ENCODE data around the gene FBXO36. TPM values are rescaled to one million over a fixed set of nuclear protein-coding genes. Genes with fewer than 3 reads are reported as not detected.
"Not testable (repeated sequence)": the region's sequence is repeated elsewhere in the genome, so short reads cannot be mapped to it uniquely, and the experiment has no call there.

FBXO36 gene
- total RNA-seq, 1 experiment from 2014 or later, result 3.1 TPM

DNA sequence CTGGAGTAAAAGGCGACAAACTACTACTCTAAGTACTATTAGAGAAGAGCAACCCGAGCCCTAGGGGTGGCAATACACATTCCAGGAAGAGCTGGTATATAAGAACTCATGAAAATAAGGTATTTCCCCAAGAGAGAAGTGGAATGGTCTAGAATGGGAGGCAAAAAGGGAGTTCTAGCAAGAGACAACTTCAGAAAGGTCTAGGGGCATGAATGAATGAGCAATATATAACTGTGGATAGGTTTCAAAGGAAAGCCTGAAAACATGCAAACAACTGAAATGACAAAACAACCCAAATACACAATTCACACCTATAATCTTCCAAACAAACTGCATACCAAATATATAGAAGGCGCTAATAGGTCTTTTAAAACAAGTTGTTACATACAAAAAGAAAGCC is 22.7 kb upstream of the FBXO36 start:
- Histone ChIP-seq H3K27ac (ENCODE audit: low read depth, low read length, poor library complexity, severe bottlenecking) (no peak overlapping the region), H3K4me3 (ENCODE audit: low read depth, low read length, poor library complexity, severe bottlenecking) (no peak overlapping the region), H3K9me3 (ENCODE audit: low read depth, low read length, poor library complexity, severe bottlenecking) (no peaks in the 10 kb centered on the region), H3K27me3 (replicated peaks; ENCODE audit: insufficient read depth, low read depth, low read length, poor library complexity) (no peaks in the 10 kb centered on the region), H3K4me1 (ENCODE audit: insufficient read depth, low read length, poor library complexity, severe bottlenecking) (peaks cover 17% of the 10 kb centered on the region), H3K36me3 (ENCODE audit: insufficient read depth, low read length, poor library complexity, severe bottlenecking) (peaks cover 6% of the 10 kb centered on the region)
- TF ChIP-seq, protein P1, sequence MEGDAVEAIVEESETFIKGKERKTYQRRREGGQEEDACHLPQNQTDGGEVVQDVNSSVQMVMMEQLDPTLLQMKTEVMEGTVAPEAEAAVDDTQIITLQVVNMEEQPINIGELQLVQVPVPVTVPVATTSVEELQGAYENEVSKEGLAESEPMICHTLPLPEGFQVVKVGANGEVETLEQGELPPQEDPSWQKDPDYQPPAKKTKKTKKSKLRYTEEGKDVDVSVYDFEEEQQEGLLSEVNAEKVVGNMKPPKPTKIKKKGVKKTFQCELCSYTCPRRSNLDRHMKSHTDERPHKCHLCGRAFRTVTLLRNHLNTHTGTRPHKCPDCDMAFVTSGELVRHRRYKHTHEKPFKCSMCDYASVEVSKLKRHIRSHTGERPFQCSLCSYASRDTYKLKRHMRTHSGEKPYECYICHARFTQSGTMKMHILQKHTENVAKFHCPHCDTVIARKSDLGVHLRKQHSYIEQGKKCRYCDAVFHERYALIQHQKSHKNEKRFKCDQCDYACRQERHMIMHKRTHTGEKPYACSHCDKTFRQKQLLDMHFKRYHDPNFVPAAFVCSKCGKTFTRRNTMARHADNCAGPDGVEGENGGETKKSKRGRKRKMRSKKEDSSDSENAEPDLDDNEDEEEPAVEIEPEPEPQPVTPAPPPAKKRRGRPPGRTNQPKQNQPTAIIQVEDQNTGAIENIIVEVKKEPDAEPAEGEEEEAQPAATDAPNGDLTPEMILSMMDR (conservative IDR thresholded peaks at IDR 0.05; ENCODE audit: low read depth, low read length), result no peak
- TF ChIP-seq EZH2 (IDR thresholded peaks at IDR 0.05; ENCODE audit: borderline replicate concordance, low read depth, low read length, poor library complexity, severe bottlenecking), result no peak
- ChIA-PET CTCF (no interaction called here), POLR2A (ENCODE audit: low non-redundant PET) (no interaction called here)
- no peak for DNase-seq (ENCODE audit: low spot score)
- no TSS peak for BruUV-seq (replicated peaks)
- intact Hi-C loops (cut with micrococcal nuclease; ENCODE audit: unreplicated experiment), result no loop called here

DNA sequence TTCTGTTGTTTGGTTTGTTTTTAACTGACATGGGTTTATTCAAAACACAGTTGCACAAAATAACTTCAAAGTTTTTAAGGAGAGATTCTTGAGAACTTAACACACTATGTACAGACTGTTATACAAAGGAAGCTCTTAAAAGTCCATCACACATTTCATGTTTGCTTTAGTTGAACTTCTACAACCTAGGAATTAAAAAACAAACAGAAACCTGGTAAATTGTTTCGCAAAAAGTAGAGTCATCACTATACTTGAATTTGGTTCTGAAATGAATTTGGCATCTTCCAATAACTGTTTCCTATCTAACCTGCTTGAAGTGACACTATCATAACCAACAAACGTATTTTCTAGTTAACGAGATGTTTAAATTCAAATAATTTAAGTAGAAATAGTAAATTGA is 22.3 kb upstream of the FBXO36 start:
- TF ChIP-seq, protein P1 (conservative IDR thresholded peaks at IDR 0.05; ENCODE audit: low read depth, low read length), result no peak
- TF ChIP-seq EZH2 (IDR thresholded peaks at IDR 0.05; ENCODE audit: borderline replicate concordance, low read depth, low read length, poor library complexity, severe bottlenecking), result no peak
- no TSS peak for BruUV-seq (replicated peaks)
- CTCF ChIA-PET, result no interaction called here
- intact Hi-C loops (cut with micrococcal nuclease; ENCODE audit: unreplicated experiment), result no loop called here
- no peak overlapping the region for H3K4me3 ChIP-seq (ENCODE audit: low read depth, low read length, poor library complexity, severe bottlenecking)
- H3K27ac ChIP-seq (ENCODE audit: low read depth, low read length, poor library complexity, severe bottlenecking), result no peak overlapping the region
- H3K36me3 ChIP-seq (ENCODE audit: insufficient read depth, low read length, poor library complexity, severe bottlenecking), result peaks cover 6% of the 10 kb centered on the region
- peaks cover 17% of the 10 kb centered on the region for H3K4me1 ChIP-seq (ENCODE audit: insufficient read depth, low read length, poor library complexity, severe bottlenecking)
- no peak for DNase-seq (ENCODE audit: low spot score)
- H3K9me3 ChIP-seq (ENCODE audit: low read depth, low read length, poor library complexity, severe bottlenecking), result no peaks in the 10 kb centered on the region
- H3K27me3 ChIP-seq (replicated peaks; ENCODE audit: insufficient read depth, low read depth, low read length, poor library complexity), result no peaks in the 10 kb centered on the region
- POLR2A ChIA-PET (ENCODE audit: low non-redundant PET), result no interaction called here

DNA sequence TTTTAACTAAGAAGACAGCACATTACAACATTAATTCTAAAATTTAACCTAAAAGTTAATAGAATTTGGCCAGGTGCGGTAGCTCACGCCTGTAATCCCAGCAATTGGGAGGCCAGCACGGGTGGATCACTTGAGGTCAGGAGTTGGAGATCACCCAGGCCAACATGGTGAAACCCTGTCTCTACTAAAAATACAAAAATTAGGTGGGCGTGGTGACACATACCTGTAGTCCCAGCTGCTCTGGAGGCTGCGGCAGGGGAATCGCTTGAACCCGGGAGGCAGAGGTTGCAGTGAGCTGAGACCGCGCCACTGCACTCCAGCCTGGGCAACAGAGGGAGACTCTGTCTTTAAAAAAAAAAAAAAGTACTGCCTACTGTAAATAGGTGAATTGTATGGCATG is 21.8 kb upstream of the FBXO36 start:
- H3K27ac ChIP-seq (ENCODE audit: low read depth, low read length, poor library complexity, severe bottlenecking); DNase-seq (ENCODE audit: low spot score); H3K27me3 ChIP-seq (replicated peaks; ENCODE audit: insufficient read depth, low read depth, low read length, poor library complexity); intact Hi-C loops (cut with micrococcal nuclease; ENCODE audit: unreplicated experiment); H3K36me3 ChIP-seq (ENCODE audit: insufficient read depth, low read length, poor library complexity, severe bottlenecking); H3K9me3 ChIP-seq (ENCODE audit: low read depth, low read length, poor library complexity, severe bottlenecking); BruUV-seq (replicated peaks); H3K4me3 ChIP-seq (ENCODE audit: low read depth, low read length, poor library complexity, severe bottlenecking); POLR2A ChIA-PET (ENCODE audit: low non-redundant PET); CTCF ChIA-PET: not testable (repeated sequence)
- peaks cover 20% of the 10 kb centered on the region for H3K4me1 ChIP-seq (ENCODE audit: insufficient read depth, low read length, poor library complexity, severe bottlenecking)

DNA sequence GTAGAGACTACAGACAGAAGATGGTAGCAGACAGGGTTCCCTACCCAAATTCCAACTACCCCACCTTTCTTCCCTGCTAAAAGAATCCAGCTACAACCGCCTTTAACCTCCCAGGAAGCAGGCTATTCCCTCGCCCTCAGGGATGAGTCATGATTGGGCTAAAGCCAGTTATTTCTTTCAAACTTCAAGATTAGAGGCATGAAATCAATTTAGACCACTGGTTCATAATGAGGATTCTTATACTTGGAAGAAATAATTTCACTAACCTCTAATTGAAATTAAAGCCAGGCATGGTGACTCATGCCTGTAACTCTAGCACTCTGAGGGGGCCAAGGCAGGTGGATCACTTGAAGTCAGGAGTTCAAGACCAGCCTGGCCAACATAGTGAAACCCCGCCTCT is 20.5 kb upstream of the FBXO36 start:
- DNase-seq (ENCODE audit: low spot score), result peak; percentile 91
- no TSS peak for BruUV-seq (replicated peaks)
- H3K36me3 ChIP-seq (ENCODE audit: insufficient read depth, low read length, poor library complexity, severe bottlenecking), result peaks cover 8% of the 10 kb centered on the region
- H3K9me3 ChIP-seq (ENCODE audit: low read depth, low read length, poor library complexity, severe bottlenecking), result no peaks in the 10 kb centered on the region
- H3K4me1 ChIP-seq (ENCODE audit: insufficient read depth, low read length, poor library complexity, severe bottlenecking), result peaks cover 23% of the 10 kb centered on the region
- POLR2A ChIA-PET (ENCODE audit: low non-redundant PET), result no interaction called here
- no peaks in the 10 kb centered on the region for H3K27me3 ChIP-seq (replicated peaks; ENCODE audit: insufficient read depth, low read depth, low read length, poor library complexity)
- no peak overlapping the region for H3K4me3 ChIP-seq (ENCODE audit: low read depth, low read length, poor library complexity, severe bottlenecking)
- intact Hi-C loops (cut with micrococcal nuclease; ENCODE audit: unreplicated experiment), result no loop called here
- TF ChIP-seq EZH2 (IDR thresholded peaks at IDR 0.05; ENCODE audit: borderline replicate concordance, low read depth, low read length, poor library complexity, severe bottlenecking), result no peak
- TF ChIP-seq, protein P1 (conservative IDR thresholded peaks at IDR 0.05; ENCODE audit: low read depth, low read length), result no peak
- peak overlapping the region; percentile 40 for H3K27ac ChIP-seq (ENCODE audit: low read depth, low read length, poor library complexity, severe bottlenecking)
- CTCF ChIA-PET, result no interaction called here

Measured in A673 (cell line).